C1 segment of cervical spinal cord (tissue), 14 donors: ENCODE data around the gene MUC5AC.

Source experiments
- DNase-seq, 14 donors: peaks; one replicate each; lab custom pipeline; 2025; lab: John Stamatoyannopoulos, UW

MUC5AC gene

GRCh38 chr11:1196516-1197391 lies 39.0 kb downstream of the MUC5AC start:
- no peak for DNase-seq

- no peak for DNase-seq
Measured at GRCh38 chr11:1197431-1197885, 39.7 kb downstream of the MUC5AC start.

GRCh38 chr11:1197886-1198560 lies 40.3 kb downstream of the MUC5AC start:
- DNase-seq: no peak

- DNase-seq: no peak
Measured at GRCh38 chr11:1198561-1199240, 40.9 kb downstream of the MUC5AC start.

GRCh38 chr11:1199241-1199750 lies 41.5 kb downstream of the MUC5AC start:
- DNase-seq: no peak

GRCh38 chr11:1199751-1200610 lies 42.2 kb downstream of the MUC5AC start:
- no peak for DNase-seq

- DNase-seq: no peak
Measured at GRCh38 chr11:1200611-1201191, 42.9 kb downstream of the MUC5AC start.

GRCh38 chr11:1201395-1202153 lies 43.8 kb downstream of the MUC5AC start:
- no peak for DNase-seq

GRCh38 chr11:1202154-1202775 lies 44.5 kb downstream of the MUC5AC start:
- DNase-seq: no peak

GRCh38 chr11:1202776-1203504 lies 45.2 kb downstream of the MUC5AC start:
- peak in 4 of 14 donors; percentile 3 to 35 (median 20) for DNase-seq

GRCh38 chr11:1203505-1204271 lies 45.9 kb downstream of the MUC5AC start:
- no peak for DNase-seq

GRCh38 chr11:1204381-1205101 lies 46.8 kb downstream of the MUC5AC start:
- no peak for DNase-seq

GRCh38 chr11:1205121-1205986 lies 47.6 kb downstream of the MUC5AC start:
- DNase-seq: no peak

- no peak for DNase-seq
Measured at GRCh38 chr11:1205987-1206331, 48.2 kb downstream of the MUC5AC start.

- no peak for DNase-seq
Measured at GRCh38 chr11:1206391-1207271, 48.9 kb downstream of the MUC5AC start.
